Measurements from ENCODE around the gene C1QTNF8.
"Not testable (repeated sequence)": the region's sequence is repeated elsewhere in the genome, so short reads cannot be mapped to it uniquely, and the experiment has no call there.

The C1QTNF8 gene

GRCh38 chr16:1093284-1094123 is 2.5 kb downstream of the C1QTNF8 start:
- Histone ChIP-seq H3K4me3 (ENCODE audit: low read length) (no peak overlapping the region), H3K4me1 (ENCODE audit: control insufficient read depth, insufficient read depth, low read length) (no peaks in the 10 kb centered on the region), H3K27me3 (ENCODE audit: control insufficient read depth, insufficient read depth, low read length) (peaks cover 24% of the 10 kb centered on the region), H3K36me3 (ENCODE audit: control insufficient read depth, insufficient read depth, low read length) (no peaks in the 10 kb centered on the region), H3K27ac (ENCODE audit: low read depth, low read length) (no peak overlapping the region), H3K9ac (ENCODE audit: low read length) (no peak overlapping the region)

- H3K9ac ChIP-seq (ENCODE audit: low read length); H3K4me3 ChIP-seq (ENCODE audit: low read length); H3K4me1 ChIP-seq (ENCODE audit: control insufficient read depth, insufficient read depth, low read length); H3K36me3 ChIP-seq (ENCODE audit: control insufficient read depth, insufficient read depth, low read length); H3K27ac ChIP-seq (ENCODE audit: low read depth, low read length): not testable (repeated sequence)
- H3K27me3 ChIP-seq (ENCODE audit: control insufficient read depth, insufficient read depth, low read length) = peaks cover 23% of the 10 kb centered on the region
These were observed 3.3 kb downstream of the C1QTNF8 start for GRCh38 chr16:1092685-1093283.

- Histone ChIP-seq H3K27ac (ENCODE audit: low read depth, low read length) (no peak overlapping the region), H3K4me3 (ENCODE audit: low read length) (no peak overlapping the region), H3K9ac (ENCODE audit: low read length) (no peak overlapping the region), H3K36me3 (ENCODE audit: control insufficient read depth, insufficient read depth, low read length) (no peaks in the 10 kb centered on the region), H3K27me3 (ENCODE audit: control insufficient read depth, insufficient read depth, low read length) (peaks cover 20% of the 10 kb centered on the region), H3K4me1 (ENCODE audit: control insufficient read depth, insufficient read depth, low read length) (no peaks in the 10 kb centered on the region)
These were observed 4.0 kb downstream of the C1QTNF8 start for GRCh38 chr16:1091992-1092552.

GRCh38 chr16:1090620-1091587 is 5.1 kb downstream of the C1QTNF8 start:
- peaks cover 18% of the 10 kb centered on the region for H3K27me3 ChIP-seq (ENCODE audit: control insufficient read depth, insufficient read depth, low read length)
- H3K27ac ChIP-seq (ENCODE audit: low read depth, low read length) = no peak overlapping the region
- no peak overlapping the region for H3K9ac ChIP-seq (ENCODE audit: low read length)
- no peaks in the 10 kb centered on the region for H3K4me1 ChIP-seq (ENCODE audit: control insufficient read depth, insufficient read depth, low read length)
- no peaks in the 10 kb centered on the region for H3K36me3 ChIP-seq (ENCODE audit: control insufficient read depth, insufficient read depth, low read length)
- H3K4me3 ChIP-seq (ENCODE audit: low read length) = no peak overlapping the region

GRCh38 chr16:1089822-1090619 is 6.0 kb downstream of the C1QTNF8 start:
- H3K4me3 ChIP-seq (ENCODE audit: low read length) = peak overlapping the region; percentile 48
- H3K27ac ChIP-seq (ENCODE audit: low read depth, low read length) = no peak overlapping the region
- no peaks in the 10 kb centered on the region for H3K4me1 ChIP-seq (ENCODE audit: control insufficient read depth, insufficient read depth, low read length)
- peaks cover 14% of the 10 kb centered on the region for H3K27me3 ChIP-seq (ENCODE audit: control insufficient read depth, insufficient read depth, low read length)
- H3K36me3 ChIP-seq (ENCODE audit: control insufficient read depth, insufficient read depth, low read length) = no peaks in the 10 kb centered on the region
- peak overlapping the region; percentile 40 for H3K9ac ChIP-seq (ENCODE audit: low read length)

GRCh38 chr16:1089439-1089821 is 6.6 kb downstream of the C1QTNF8 start:
- Histone ChIP-seq H3K4me3 (ENCODE audit: low read length) (peak overlapping the region; percentile 48), H3K27me3 (ENCODE audit: control insufficient read depth, insufficient read depth, low read length) (peaks cover 14% of the 10 kb centered on the region), H3K36me3 (ENCODE audit: control insufficient read depth, insufficient read depth, low read length) (no peaks in the 10 kb centered on the region), H3K4me1 (ENCODE audit: control insufficient read depth, insufficient read depth, low read length) (no peaks in the 10 kb centered on the region), H3K27ac (ENCODE audit: low read depth, low read length) (no peak overlapping the region), H3K9ac (ENCODE audit: low read length) (no peak overlapping the region)

GRCh38 chr16:1088295-1089170 is 7.5 kb downstream of the C1QTNF8 start:
- H3K27ac ChIP-seq (ENCODE audit: low read depth, low read length) = no peak overlapping the region
- H3K4me1 ChIP-seq (ENCODE audit: control insufficient read depth, insufficient read depth, low read length) = no peaks in the 10 kb centered on the region
- H3K36me3 ChIP-seq (ENCODE audit: control insufficient read depth, insufficient read depth, low read length) = no peaks in the 10 kb centered on the region
- H3K27me3 ChIP-seq (ENCODE audit: control insufficient read depth, insufficient read depth, low read length) = peaks cover 14% of the 10 kb centered on the region
- peak overlapping the region; percentile 27 for H3K4me3 ChIP-seq (ENCODE audit: low read length)
- no peak overlapping the region for H3K9ac ChIP-seq (ENCODE audit: low read length)

GRCh38 chr16:1086443-1086842 is 9.6 kb downstream of the C1QTNF8 start:
- H3K27me3 ChIP-seq (ENCODE audit: control insufficient read depth, insufficient read depth, low read length) = peaks cover 14% of the 10 kb centered on the region
- not testable (repeated sequence) for H3K4me1 ChIP-seq (ENCODE audit: control insufficient read depth, insufficient read depth, low read length); H3K9ac ChIP-seq (ENCODE audit: low read length); H3K36me3 ChIP-seq (ENCODE audit: control insufficient read depth, insufficient read depth, low read length); H3K27ac ChIP-seq (ENCODE audit: low read depth, low read length); H3K4me3 ChIP-seq (ENCODE audit: low read length)

- no peak overlapping the region for H3K4me3 ChIP-seq (ENCODE audit: low read length)
- no peaks in the 10 kb centered on the region for H3K36me3 ChIP-seq (ENCODE audit: control insufficient read depth, insufficient read depth, low read length)
- H3K27ac ChIP-seq (ENCODE audit: low read depth, low read length) = no peak overlapping the region
- H3K27me3 ChIP-seq (ENCODE audit: control insufficient read depth, insufficient read depth, low read length) = peaks cover 16% of the 10 kb centered on the region
- H3K9ac ChIP-seq (ENCODE audit: low read length) = no peak overlapping the region
- no peaks in the 10 kb centered on the region for H3K4me1 ChIP-seq (ENCODE audit: control insufficient read depth, insufficient read depth, low read length)
These were observed 11.1 kb downstream of the C1QTNF8 start for GRCh38 chr16:1084971-1085370.

- H3K27ac ChIP-seq (ENCODE audit: low read depth, low read length) = no peak overlapping the region
- no peaks in the 10 kb centered on the region for H3K4me1 ChIP-seq (ENCODE audit: control insufficient read depth, insufficient read depth, low read length)
- no peaks in the 10 kb centered on the region for H3K36me3 ChIP-seq (ENCODE audit: control insufficient read depth, insufficient read depth, low read length)
- H3K9ac ChIP-seq (ENCODE audit: low read length) = no peak overlapping the region
- H3K27me3 ChIP-seq (ENCODE audit: control insufficient read depth, insufficient read depth, low read length) = peaks cover 10% of the 10 kb centered on the region
- H3K4me3 ChIP-seq (ENCODE audit: low read length) = no peak overlapping the region
These were observed 12.9 kb downstream of the C1QTNF8 start for GRCh38 chr16:1082952-1083675.
